Measurements from ENCODE around the gene ELOF1.

Gene ELOF1

DNA sequence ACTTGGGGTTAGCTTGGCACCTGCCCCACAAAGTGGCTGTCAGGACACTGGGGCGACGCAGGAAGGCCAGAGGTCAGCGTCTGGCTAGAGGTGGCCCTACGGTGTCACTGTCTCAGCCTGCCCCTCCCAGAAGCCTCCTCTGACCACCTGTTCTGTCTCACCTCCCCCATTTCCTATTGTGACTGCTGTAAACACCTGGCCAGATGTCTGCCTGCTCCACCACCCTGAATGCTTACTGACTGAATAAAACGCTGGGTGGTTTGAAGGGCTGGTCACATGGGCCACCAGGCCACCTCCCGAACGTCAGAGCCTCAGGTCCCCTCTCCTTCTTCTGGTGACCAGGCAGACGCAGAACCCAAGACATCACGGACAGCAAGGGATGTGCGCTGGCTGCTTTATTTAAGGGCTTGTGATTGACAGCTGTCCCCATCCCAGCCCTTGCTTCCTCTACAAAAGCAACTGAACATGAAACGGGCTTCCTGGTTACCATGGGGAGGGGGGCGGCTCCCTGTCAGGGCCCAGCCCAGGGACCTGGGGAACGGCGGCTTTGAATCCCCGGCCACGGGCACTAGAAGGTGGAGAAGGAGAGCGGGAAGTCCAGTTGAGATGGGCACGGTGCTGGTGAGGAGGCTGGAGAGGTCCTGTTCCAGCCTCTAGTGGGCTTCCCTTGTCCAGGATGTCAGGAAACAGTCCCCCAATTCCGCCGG, 6.2 kb downstream of the ELOF1 start:
- H3K27me3 ChIP-seq, result no peaks in the 10 kb centered on the region
- TF ChIP-seq, protein P1, sequence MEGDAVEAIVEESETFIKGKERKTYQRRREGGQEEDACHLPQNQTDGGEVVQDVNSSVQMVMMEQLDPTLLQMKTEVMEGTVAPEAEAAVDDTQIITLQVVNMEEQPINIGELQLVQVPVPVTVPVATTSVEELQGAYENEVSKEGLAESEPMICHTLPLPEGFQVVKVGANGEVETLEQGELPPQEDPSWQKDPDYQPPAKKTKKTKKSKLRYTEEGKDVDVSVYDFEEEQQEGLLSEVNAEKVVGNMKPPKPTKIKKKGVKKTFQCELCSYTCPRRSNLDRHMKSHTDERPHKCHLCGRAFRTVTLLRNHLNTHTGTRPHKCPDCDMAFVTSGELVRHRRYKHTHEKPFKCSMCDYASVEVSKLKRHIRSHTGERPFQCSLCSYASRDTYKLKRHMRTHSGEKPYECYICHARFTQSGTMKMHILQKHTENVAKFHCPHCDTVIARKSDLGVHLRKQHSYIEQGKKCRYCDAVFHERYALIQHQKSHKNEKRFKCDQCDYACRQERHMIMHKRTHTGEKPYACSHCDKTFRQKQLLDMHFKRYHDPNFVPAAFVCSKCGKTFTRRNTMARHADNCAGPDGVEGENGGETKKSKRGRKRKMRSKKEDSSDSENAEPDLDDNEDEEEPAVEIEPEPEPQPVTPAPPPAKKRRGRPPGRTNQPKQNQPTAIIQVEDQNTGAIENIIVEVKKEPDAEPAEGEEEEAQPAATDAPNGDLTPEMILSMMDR (IDR thresholded peaks at IDR 0.05), result no peak
- no peak overlapping the region for H3K27ac ChIP-seq
- H3K9me3 ChIP-seq, result no peaks in the 10 kb centered on the region
- H3K36me3 ChIP-seq, result peaks cover 33% of the 10 kb centered on the region
- no peak overlapping the region for H3K4me3 ChIP-seq (ENCODE audit: low read depth in 1 of 2, low read length in 1 of 2)
- H3K4me1 ChIP-seq (ENCODE audit: control insufficient read depth in 1 of 2, insufficient read depth in 1 of 2, low read depth in 1 of 2, low read length in 1 of 2), result peaks cover 0 to under 1% of the 10 kb centered on the region in 2 experiments

DNA sequence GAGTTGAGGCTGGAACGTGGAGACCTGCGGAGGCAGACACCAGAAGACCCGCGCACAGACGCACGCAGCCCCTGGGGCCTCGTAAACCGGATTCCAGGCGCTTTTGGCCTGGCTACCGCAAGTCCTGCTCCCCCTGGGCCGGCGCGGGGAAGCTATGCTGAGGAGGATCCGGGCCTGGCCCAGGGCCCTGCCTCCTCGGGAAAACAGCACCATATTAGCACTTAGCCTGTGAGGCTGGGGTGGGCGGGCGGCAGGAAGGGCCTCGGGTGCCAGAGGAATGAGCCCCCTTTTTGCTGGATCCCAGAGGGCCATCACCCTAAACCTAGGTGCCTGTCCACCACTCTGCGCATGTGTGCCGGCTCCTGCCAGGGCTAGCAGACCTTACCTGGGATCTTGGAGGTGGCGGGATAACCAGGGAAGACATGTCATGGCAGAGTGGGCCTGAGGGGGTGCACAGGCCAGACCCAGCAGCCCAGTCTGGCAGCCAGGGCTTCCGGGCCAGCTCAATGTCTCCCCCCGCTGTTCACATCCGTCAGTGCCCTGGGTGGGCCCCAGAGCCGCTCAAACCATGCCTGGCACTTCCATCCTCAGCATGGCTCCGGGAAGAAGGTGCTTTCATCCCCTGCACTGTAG, 7.3 kb downstream of the ELOF1 start:
- H3K9me3 ChIP-seq, result no peaks in the 10 kb centered on the region
- no peak overlapping the region for H3K27ac ChIP-seq
- H3K27me3 ChIP-seq, result no peaks in the 10 kb centered on the region
- no peaks in the 10 kb centered on the region for H3K4me1 ChIP-seq (ENCODE audit: control insufficient read depth in 1 of 2, insufficient read depth in 1 of 2, low read depth in 1 of 2, low read length in 1 of 2)
- peaks cover 33% of the 10 kb centered on the region for H3K36me3 ChIP-seq
- TF ChIP-seq, protein P1 (IDR thresholded peaks at IDR 0.05), result no peak
- no peak overlapping the region for H3K4me3 ChIP-seq (ENCODE audit: low read depth in 1 of 2, low read length in 1 of 2)

DNA sequence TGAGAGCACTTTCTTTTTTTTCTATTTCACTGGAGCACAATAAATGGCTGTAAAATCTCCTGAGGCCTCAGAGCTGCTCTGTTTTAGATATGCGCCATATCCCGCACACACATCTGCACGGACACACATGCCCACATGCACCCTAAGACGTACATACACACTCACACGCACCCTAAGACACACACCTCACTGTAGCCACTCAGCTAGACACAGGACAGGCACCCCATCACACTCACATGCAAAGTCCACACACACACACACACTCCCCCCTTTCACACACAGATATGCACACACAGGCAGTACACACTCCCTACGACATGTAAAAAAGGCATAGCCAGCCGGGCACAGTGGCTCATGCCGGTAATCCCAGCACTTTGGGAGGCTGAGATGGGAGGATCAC, 8.8 kb downstream of the ELOF1 start:
- Histone ChIP-seq H3K27ac (no peak overlapping the region), H3K27me3 (peaks cover 2% of the 10 kb centered on the region), H3K4me3 (ENCODE audit: low read depth in 1 of 2, low read length in 1 of 2) (no peak overlapping the region), H3K4me1 (ENCODE audit: control insufficient read depth in 1 of 2, insufficient read depth in 1 of 2, low read depth in 1 of 2, low read length in 1 of 2) (no peaks in the 10 kb centered on the region), H3K36me3 (peaks cover 30% of the 10 kb centered on the region), H3K9me3 (no peaks in the 10 kb centered on the region)
- TF ChIP-seq, protein P1 (IDR thresholded peaks at IDR 0.05), result no peak

DNA sequence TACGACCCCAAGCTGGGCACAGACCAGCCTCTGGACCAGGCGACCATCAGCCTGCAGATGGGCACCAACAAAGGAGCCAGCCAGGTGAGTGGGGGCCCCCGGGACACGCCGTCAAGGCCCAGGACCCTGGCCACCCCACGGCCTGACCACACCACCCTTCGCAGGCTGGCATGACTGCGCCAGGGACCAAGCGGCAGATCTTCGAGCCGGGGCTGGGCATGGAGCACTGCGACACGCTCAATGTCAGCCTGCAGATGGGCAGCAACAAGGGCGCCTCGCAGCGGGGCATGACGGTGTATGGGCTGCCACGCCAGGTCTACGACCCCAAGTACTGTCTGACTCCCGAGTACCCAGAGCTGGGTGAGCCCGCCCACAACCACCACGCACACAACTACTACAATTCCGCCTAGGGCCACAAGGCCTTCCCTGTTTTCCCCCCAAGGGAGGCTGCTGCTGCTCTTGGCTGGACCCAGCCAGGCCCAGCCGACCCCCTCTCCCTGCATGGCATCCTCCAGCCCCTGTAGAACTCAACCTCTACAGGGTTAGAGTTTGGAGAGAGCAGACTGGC, 9.6 kb downstream of the ELOF1 start:
- H3K36me3 ChIP-seq, result peaks cover 27% of the 10 kb centered on the region
- TF ChIP-seq, protein P1 (IDR thresholded peaks at IDR 0.05), result no peak
- no peaks in the 10 kb centered on the region for H3K9me3 ChIP-seq
- H3K27ac ChIP-seq, result no peak overlapping the region
- H3K4me3 ChIP-seq (ENCODE audit: low read depth in 1 of 2, low read length in 1 of 2), result no peak overlapping the region
- no peaks in the 10 kb centered on the region for H3K4me1 ChIP-seq (ENCODE audit: control insufficient read depth in 1 of 2, insufficient read depth in 1 of 2, low read depth in 1 of 2, low read length in 1 of 2)
- H3K27me3 ChIP-seq, result peaks cover 8% of the 10 kb centered on the region

DNA sequence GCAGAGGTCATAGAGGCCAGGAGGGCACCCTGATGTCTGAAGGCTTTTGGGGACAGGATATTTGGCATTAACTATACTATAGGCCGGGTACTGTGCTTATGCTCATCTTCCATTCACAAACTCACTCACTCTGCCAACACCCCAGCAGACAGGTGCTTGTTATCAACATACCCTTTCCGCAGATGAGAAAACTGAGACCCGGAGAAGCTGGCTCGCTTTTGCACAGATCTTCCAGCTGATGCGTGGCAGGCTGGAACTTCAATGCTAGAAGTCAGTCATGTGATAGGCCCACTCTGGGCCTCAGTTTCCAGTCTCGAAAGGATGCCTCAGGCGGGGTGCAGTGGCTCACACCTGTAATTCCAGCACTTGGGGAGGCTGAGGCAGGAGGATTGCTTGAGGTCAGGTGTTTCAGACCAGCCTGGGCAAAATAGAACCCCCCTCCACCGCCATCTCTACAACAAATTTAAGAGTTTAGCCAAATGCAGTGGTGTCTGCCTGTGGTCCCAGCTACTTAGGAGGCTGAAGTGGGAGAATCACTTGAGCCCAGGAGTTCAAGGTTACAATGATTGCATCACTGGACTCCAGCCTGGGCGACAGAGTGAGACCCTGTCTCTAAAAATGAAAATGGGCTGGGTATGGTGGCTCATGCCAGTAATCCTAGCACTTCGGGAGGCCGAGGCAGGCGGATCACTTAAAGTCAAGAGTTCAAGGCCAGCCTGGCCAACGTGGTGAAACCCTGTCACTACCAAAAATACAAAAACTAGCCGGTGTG, 10.9 kb downstream of the ELOF1 start:
- no peaks in the 10 kb centered on the region for H3K9me3 ChIP-seq
- H3K27me3 ChIP-seq, result peaks cover 9% of the 10 kb centered on the region
- TF ChIP-seq, protein P1 (IDR thresholded peaks at IDR 0.05), result no peak
- no peak overlapping the region for H3K27ac ChIP-seq
- peaks cover 14% of the 10 kb centered on the region for H3K36me3 ChIP-seq
- H3K4me3 ChIP-seq (ENCODE audit: low read depth in 1 of 2, low read length in 1 of 2), result no peak overlapping the region
- no peaks in the 10 kb centered on the region for H3K4me1 ChIP-seq (ENCODE audit: control insufficient read depth in 1 of 2, insufficient read depth in 1 of 2, low read depth in 1 of 2, low read length in 1 of 2)
